GM12892 (cell line): ENCODE data around the gene LIN7A.

Experiments used
- POLR2A ChIP-seq: IDR thresholded peaks from 2 replicates; pipeline ENCODE4 v1.6.1; 2011; ENCODE audit warnings: low read depth, low read length, control low read depth
- POLR2AphosphoS5 ChIP-seq: IDR thresholded peaks from 2 replicates; pipeline ENCODE4 v1.6.1; 2011; ENCODE audit warnings: low read depth, low read length, control low read depth

DNA sequence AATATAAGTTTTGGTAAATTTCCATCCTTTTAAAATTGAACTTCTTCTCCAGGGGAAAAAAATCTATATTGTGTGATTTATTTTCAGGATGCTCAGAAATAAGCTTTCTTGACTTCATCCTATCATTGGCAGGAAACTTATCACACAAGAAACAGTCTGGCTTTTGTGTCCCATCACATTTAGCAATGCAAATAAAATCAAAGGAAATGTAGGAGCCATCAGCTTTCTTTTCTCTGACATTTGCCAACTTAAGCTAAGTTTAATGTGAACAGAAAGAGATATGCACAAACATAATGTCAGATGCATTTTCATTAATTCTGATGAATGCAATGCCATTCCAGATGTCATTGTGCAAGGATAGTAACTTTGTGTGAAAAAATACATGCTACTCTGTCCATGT, 56.6 kb downstream of the LIN7A start:
- TF ChIP-seq POLR2A, result no peak
- no peak for TF ChIP-seq POLR2AphosphoS5
